C4-2B (cell line): ENCODE data around the gene TRIM62.

Experiments used
- H3K27ac ChIP-seq: fragments of 450-650 bp; 2 replicates; pipeline ENCODE4 v1.5.1; 2017
- CTCF ChIP-seq: fragments of 450-650 bp; conservative IDR thresholded peaks from 2 replicates; pipeline ENCODE4 v1.5.1; 2017; ENCODE audit warnings: mild to moderate bottlenecking
- ZFX ChIP-seq: fragments of 450-650 bp; IDR thresholded peaks from 2 replicates; pipeline ENCODE4 v1.6.1; 2017

Gene TRIM62

DNA sequence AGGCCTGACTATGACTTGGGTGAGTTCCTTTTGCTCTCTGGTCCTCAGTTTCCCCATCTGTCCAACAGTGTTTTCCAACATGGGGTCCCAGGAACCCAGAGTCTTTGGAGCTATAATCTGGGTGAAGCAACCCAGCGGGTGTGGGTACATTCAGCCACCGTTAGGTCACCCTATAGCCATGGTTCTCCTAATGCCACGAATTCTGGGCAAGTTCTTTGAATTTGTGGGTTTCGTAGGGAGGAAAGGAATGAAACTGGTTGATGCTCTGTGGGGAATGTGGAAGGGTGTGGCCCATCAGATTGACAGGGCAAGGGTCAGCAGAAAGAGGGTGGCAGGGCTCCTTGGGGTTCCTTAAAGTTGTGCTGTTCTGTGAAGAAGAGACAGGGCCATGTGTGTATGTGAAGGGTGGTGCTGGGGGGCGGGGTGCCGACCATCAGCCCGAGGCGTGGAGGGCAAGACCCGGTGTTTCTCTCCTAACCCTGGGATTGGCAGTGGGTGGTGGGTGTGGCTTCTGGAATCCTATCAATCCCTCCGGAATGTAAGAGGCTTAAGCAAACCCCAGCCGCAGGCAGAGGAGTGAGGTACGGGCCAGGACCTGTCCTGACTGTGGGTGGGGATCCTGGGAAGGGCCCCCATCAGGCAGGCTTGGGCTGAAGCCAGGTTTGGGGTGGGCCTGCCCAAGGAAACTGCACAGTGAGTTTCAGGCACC, 39.0 kb upstream of the TRIM62 start:
- no peak for TF ChIP-seq ZFX
- TF ChIP-seq CTCF, result no peak
- H3K27ac ChIP-seq, result no peak overlapping the region

- no peak overlapping the region for H3K27ac ChIP-seq
These were observed 38.2 kb upstream of the TRIM62 start for GRCh38 chr1:33219886-33220661.

DNA sequence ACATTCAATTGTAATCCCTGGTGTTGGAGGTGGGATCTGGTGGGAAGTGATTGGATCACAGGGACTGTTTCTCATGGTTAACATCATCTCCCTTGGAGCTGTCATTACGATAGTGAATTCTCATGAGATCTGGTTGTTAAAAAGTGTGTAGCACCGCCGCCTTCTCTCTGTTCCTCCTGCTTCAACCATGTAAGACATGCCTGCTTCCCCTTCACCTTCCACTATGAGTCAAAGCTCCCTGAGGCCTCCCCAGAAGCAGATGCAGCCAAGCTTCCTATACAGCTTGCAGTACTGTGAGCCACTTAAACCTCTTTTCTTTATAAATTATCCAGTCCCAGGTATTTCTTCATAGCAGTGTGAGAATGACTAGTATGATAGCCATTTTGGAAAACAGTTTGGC, 30.1 kb upstream of the TRIM62 start:
- no peak overlapping the region for H3K27ac ChIP-seq
- TF ChIP-seq CTCF (no peak), ZFX (no peak)

More at GRCh38 chr1:33219886-33220661, 38.2 kb upstream of the TRIM62 start:
- TF ChIP-seq ZFX (no peak), CTCF (no peak)

GRCh38 chr1:33206340-33206739, 24.5 kb upstream of the TRIM62 start:
- TF ChIP-seq CTCF (no peak), ZFX (no peak)
- no peak overlapping the region for H3K27ac ChIP-seq

DNA sequence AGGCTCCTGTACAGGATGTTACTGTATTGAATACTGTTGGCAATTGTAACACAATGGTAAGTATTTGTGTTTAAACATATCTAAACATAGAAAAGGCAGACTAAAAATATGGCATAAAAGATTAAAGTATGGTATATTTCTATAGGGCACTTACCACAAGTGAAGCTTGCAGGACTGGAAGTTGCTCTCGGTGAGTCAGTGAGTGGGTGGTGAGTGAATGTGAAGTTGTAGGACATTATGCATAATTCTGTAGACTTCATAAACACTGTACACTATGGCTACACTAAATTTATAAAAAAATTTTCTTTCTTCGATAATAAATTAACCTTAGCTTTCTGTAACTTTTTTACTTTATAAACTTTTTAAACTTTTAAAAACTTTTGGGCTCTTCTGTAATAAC, 13.7 kb upstream of the TRIM62 start:
- H3K27ac ChIP-seq, result no peak overlapping the region
- TF ChIP-seq ZFX, result no peak
- no peak for TF ChIP-seq CTCF

GRCh38 chr1:33191731-33192275, 10.0 kb upstream of the TRIM62 start:
- H3K27ac ChIP-seq, result no peak overlapping the region
- TF ChIP-seq CTCF (no peak), ZFX (no peak)

GRCh38 chr1:33190701-33191100, 8.9 kb upstream of the TRIM62 start:
- TF ChIP-seq CTCF (no peak), ZFX (no peak)
- H3K27ac ChIP-seq, result no peak overlapping the region
